GM18873 (cell line): ENCODE data around the gene LCTL.

Source experiments
- ATAC-seq: cut with Tn5 transposase; IDR thresholded peaks from one replicate; pipeline ENCODE4 v1.9.1; 2021; ENCODE audit warnings: mild to moderate bottlenecking, moderate library complexity, moderate number of reproducible peaks; ENCODE audit not compliant: unreplicated experiment, low FRiP score

LCTL gene

GRCh38 chr15:66565741-66566144, at the start of gene LCTL:
TSS of gene LCTL (minus strand) at chr15:66565998. CDS start at chr15:66565365, 633 bp downstream.
- no peak for ATAC-seq

GRCh38 chr15:66614951-66615760, 49.4 kb upstream of the LCTL start:
- no peak for ATAC-seq

GRCh38 chr15:66614456-66614855, 48.7 kb upstream of the LCTL start:
- ATAC-seq = no peak

- ATAC-seq = no peak
These were observed 47.9 kb upstream of the LCTL start for GRCh38 chr15:66613743-66614142.

- no peak for ATAC-seq
These were observed 45.7 kb upstream of the LCTL start for GRCh38 chr15:66611257-66612053.

- ATAC-seq = no peak
These were observed 44.1 kb upstream of the LCTL start for GRCh38 chr15:66609876-66610275.

- no peak for ATAC-seq
These were observed 43.1 kb upstream of the LCTL start for GRCh38 chr15:66608881-66609280.

- no peak for ATAC-seq
These were observed 42.4 kb upstream of the LCTL start for GRCh38 chr15:66608159-66608558.

GRCh38 chr15:66603301-66604179, 37.7 kb upstream of the LCTL start:
- no peak for ATAC-seq

GRCh38 chr15:66601521-66601920, 35.7 kb upstream of the LCTL start:
- ATAC-seq = no peak

GRCh38 chr15:66600240-66600627, 34.4 kb upstream of the LCTL start:
- ATAC-seq = no peak

GRCh38 chr15:66599536-66600239, 33.9 kb upstream of the LCTL start:
- no peak for ATAC-seq

- ATAC-seq = no peak
These were observed 32.5 kb upstream of the LCTL start for GRCh38 chr15:66598095-66598815.

- ATAC-seq = no peak
These were observed 30.2 kb upstream of the LCTL start for GRCh38 chr15:66595931-66596545.

GRCh38 chr15:66595332-66595731, 29.5 kb upstream of the LCTL start:
- no peak for ATAC-seq

GRCh38 chr15:66594836-66595235, 29.0 kb upstream of the LCTL start:
- no peak for ATAC-seq

GRCh38 chr15:66594344-66594743, 28.5 kb upstream of the LCTL start:
- ATAC-seq = no peak

GRCh38 chr15:66593219-66593780, 27.5 kb upstream of the LCTL start:
- ATAC-seq = no peak
